GM12874 (cell line): ENCODE measurements around the gene MAGOH.

Source experiments
- CTCF ChIP-seq: IDR thresholded peaks from 2 replicates; pipeline ENCODE4 v1.5.1; 2011; ENCODE audit warnings: low read depth, mild to moderate bottlenecking, control low read depth, low read length, moderate library complexity; ENCODE audit not compliant: insufficient read depth

The MAGOH gene

GRCh38 chr1:53238197-53239155 lies at the start of gene MAGOH:
Gene MAGOH (minus strand): TSS chr1:53238518. CDS start chr1:53238448, 70 bp downstream.
- TF ChIP-seq CTCF = no peak

GRCh38 chr1:53286955-53287354 lies 48.6 kb upstream of the MAGOH start:
- no peak for TF ChIP-seq CTCF

- no peak for TF ChIP-seq CTCF
These were observed 47.8 kb upstream of the MAGOH start for GRCh38 chr1:53285969-53286760.

- no peak for TF ChIP-seq CTCF
These were observed 47.2 kb upstream of the MAGOH start for GRCh38 chr1:53285546-53285945.

- TF ChIP-seq CTCF = no peak
These were observed 46.1 kb upstream of the MAGOH start for GRCh38 chr1:53284224-53285020.

- TF ChIP-seq CTCF = no peak
These were observed 42.8 kb upstream of the MAGOH start for GRCh38 chr1:53281133-53281532.
